Effector CD4-positive, alpha-beta T cell (primary cell): ENCODE results near the gene SCAND1.
"Not testable (repeated sequence)": the region's sequence is repeated elsewhere in the genome, so short reads cannot be mapped to it uniquely, and the experiment has no call there.

Experiments used
- DNase-seq: peaks from one replicate; pipeline ENCODE4 v3.0.0-alpha.2; 2020

Gene SCAND1

GRCh38 chr20:35956616-35957015, 2.3 kb upstream of the SCAND1 start:
- DNase-seq, result no peak

GRCh38 chr20:35954907-35955251, 577 bp upstream of the SCAND1 start:
- DNase-seq, result peak; percentile 25

- DNase-seq, result peak; percentile 58
Observed at GRCh38 chr20:35953387-35954199, 709 bp downstream of the SCAND1 start.

GRCh38 chr20:35952480-35953386, 1.6 kb downstream of the SCAND1 start:
- no peak for DNase-seq

- not testable (repeated sequence) for DNase-seq
Observed at GRCh38 chr20:35952080-35952479, 2.2 kb downstream of the SCAND1 start.

- DNase-seq, result no peak
Observed at GRCh38 chr20:35950093-35950492, 4.2 kb downstream of the SCAND1 start.

GRCh38 chr20:35947907-35948306, 6.4 kb downstream of the SCAND1 start:
- DNase-seq, result no peak

GRCh38 chr20:35947489-35947888, 6.8 kb downstream of the SCAND1 start:
- no peak for DNase-seq

GRCh38 chr20:35942243-35942642, 12.1 kb downstream of the SCAND1 start:
- DNase-seq, result no peak

- DNase-seq, result no peak
Observed at GRCh38 chr20:35941620-35942019, 12.7 kb downstream of the SCAND1 start.

GRCh38 chr20:35939264-35939663, 15.0 kb downstream of the SCAND1 start:
- DNase-seq, result no peak

GRCh38 chr20:35934050-35934449, 20.3 kb downstream of the SCAND1 start:
- DNase-seq, result no peak

- DNase-seq, result no peak
Observed at GRCh38 chr20:35929301-35929700, 25.0 kb downstream of the SCAND1 start.

- DNase-seq, result no peak
Observed at GRCh38 chr20:35920523-35920922, 33.8 kb downstream of the SCAND1 start.

GRCh38 chr20:35918021-35918420, 36.3 kb downstream of the SCAND1 start:
- DNase-seq, result no peak

GRCh38 chr20:35917077-35917476, 37.2 kb downstream of the SCAND1 start:
- no peak for DNase-seq

- DNase-seq, result no peak
Observed at GRCh38 chr20:35912881-35913280, 41.4 kb downstream of the SCAND1 start.

GRCh38 chr20:35910254-35910653, 44.0 kb downstream of the SCAND1 start:
- DNase-seq, result no peak

- no peak for DNase-seq
Observed at GRCh38 chr20:35909796-35910195, 44.5 kb downstream of the SCAND1 start.

- no peak for DNase-seq
Observed at GRCh38 chr20:35909176-35909575, 45.1 kb downstream of the SCAND1 start.

GRCh38 chr20:35908007-35908406, 46.3 kb downstream of the SCAND1 start:
- DNase-seq, result no peak

- DNase-seq, result no peak
Observed at GRCh38 chr20:35907017-35907701, 47.1 kb downstream of the SCAND1 start.

- DNase-seq, result no peak
Observed at GRCh38 chr20:35904982-35905663, 49.2 kb downstream of the SCAND1 start.
